Activated naive CD4-positive, alpha-beta T cell treated with anti-CD3 and anti-CD28 coated beads, Interleukin-2, amount 50 U/mL, for 24 hours (primary cell): ENCODE results near the gene SLC25A21.

Source experiments
- H3K27ac Mint-ChIP-seq: one replicate; pipeline ENCODE4 v1.8.0; 2021; ENCODE audit warnings: mild to moderate bottlenecking, mixed read lengths
- H3K27me3 Mint-ChIP-seq: one replicate; pipeline ENCODE4 v1.8.0; 2021; ENCODE audit warnings: mixed read lengths
- H3K36me3 Mint-ChIP-seq: one replicate; pipeline ENCODE4 v1.8.0; 2021; ENCODE audit warnings: mixed read lengths
- H3K4me1 Mint-ChIP-seq: one replicate; pipeline ENCODE4 v1.8.0; 2021; ENCODE audit warnings: mixed read lengths
- H3K4me3 Mint-ChIP-seq: one replicate; pipeline ENCODE4 v1.8.0; 2021; ENCODE audit warnings: mild to moderate bottlenecking, mixed read lengths
- H3K9me3 Mint-ChIP-seq: one replicate; pipeline ENCODE4 v1.8.0; 2021; ENCODE audit warnings: mixed read lengths

Gene SLC25A21

DNA sequence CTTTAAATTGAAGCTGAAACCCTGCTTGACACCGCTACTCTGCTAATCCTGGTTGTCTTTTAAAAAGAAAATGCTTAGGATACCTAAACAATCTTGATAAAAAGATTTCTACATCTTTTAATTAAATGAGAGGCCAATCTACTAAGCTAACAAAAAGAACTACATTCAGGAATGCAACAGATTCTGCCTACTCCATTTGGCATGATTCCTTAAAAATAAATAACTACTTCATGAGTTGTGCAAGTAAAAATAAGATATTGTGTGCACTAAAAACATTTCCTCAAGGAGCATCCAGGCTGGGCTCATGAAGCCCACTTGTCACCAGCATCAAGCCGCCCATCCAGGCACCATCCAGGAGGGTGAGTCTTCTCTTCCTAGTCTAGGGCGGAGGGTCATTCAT, 313.3 kb downstream of the SLC25A21 start:
- Mint-ChIP-seq H3K4me3 (no peak overlapping the region), H3K27me3 (no peaks in the 10 kb centered on the region), H3K36me3 (no peaks in the 10 kb centered on the region), H3K4me1 (no peaks in the 10 kb centered on the region), H3K9me3 (peaks cover 11% of the 10 kb centered on the region), H3K27ac (no peak overlapping the region)

DNA sequence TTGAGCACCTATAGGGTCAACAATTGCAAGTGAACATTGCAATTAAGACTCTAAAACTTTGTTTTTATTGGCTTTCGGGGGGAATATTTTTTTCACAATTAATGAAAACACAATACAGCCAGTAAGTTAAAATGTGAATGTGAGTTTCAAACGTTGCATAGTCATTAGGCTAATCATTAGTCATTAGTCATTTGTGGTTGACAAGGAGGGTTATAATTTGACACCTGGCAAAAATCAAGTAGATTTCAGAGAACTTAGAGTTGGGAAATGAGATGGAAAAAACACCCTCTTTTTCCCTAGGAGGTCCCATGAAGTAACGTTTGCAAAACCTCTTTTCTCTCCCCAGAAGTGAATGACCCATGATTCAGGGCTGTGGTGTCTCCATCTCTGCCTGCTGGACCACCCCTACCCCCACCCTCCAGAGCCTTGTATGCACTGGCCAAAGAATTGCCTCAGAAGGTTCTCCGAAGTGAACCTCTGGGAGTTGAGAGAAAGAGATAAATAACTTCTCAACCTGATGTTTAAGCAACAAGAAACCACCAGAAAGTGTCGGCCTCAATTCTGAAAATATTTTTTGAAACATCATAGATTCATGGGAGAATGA, 314.5 kb downstream of the SLC25A21 start:
- H3K27ac Mint-ChIP-seq = no peak overlapping the region
- no peaks in the 10 kb centered on the region for H3K4me1 Mint-ChIP-seq
- peaks cover 7% of the 10 kb centered on the region for H3K9me3 Mint-ChIP-seq
- no peaks in the 10 kb centered on the region for H3K36me3 Mint-ChIP-seq
- H3K27me3 Mint-ChIP-seq = no peaks in the 10 kb centered on the region
- no peak overlapping the region for H3K4me3 Mint-ChIP-seq

DNA sequence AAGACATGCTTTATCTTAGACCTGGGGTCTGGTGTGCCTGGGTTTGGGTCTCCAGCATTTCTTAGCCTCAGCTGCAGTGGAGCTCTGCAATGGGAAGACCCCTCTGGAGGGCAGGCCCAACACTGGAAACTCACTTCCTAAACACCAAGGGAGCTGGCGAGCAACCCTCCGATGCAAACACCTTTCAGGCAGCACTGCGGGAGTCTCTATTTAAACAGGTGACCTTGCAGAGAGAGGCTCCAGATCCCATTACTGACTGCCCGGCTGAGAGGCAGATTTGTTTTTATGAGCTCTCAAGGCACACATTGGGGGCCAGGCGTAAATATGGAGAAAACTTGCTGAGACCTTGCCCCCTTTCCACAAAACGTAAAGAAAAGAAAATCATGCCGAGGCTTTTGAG, 315.3 kb downstream of the SLC25A21 start:
- no peaks in the 10 kb centered on the region for H3K36me3 Mint-ChIP-seq
- no peak overlapping the region for H3K27ac Mint-ChIP-seq
- peaks cover 6% of the 10 kb centered on the region for H3K9me3 Mint-ChIP-seq
- H3K4me1 Mint-ChIP-seq = no peaks in the 10 kb centered on the region
- H3K27me3 Mint-ChIP-seq = no peaks in the 10 kb centered on the region
- H3K4me3 Mint-ChIP-seq = no peak overlapping the region

DNA sequence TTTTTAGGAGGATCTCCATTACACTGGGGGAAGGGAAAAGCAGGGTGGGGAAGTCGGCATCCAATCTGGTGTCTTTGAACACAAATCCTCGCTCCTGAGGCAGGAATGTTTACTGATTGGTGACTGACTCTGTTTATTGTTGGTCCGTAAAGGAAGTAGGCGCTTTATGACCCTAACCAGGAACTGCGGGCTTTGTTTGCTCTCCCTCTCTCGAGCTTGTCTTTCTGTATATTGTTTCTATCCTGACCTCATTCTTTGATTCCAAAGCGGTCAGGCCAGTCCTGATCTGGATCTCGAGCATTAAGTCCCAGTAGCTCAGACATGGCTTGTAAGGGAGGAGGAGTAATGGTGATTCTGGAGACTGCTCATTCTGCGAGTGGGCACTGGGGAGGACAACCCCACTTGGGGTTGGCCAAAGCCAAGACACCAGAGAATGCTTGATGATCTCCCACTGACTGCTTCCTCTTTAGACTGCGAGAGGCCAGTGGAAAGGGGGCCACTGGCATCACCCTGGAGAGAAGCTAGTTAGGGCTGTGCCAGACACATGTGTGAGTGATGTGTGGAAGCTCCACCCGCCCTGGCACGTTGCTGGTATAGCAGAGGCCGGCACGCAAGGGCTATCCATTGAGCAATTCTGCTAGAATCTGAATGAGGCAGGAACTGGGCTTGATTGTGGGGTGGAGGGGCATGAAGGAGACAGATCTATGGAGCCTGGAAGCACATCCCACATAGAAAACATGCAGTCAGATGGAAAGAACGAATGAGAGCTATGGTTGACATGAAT, 316.1 kb downstream of the SLC25A21 start:
- H3K36me3 Mint-ChIP-seq = no peaks in the 10 kb centered on the region
- H3K9me3 Mint-ChIP-seq = peaks cover 5% of the 10 kb centered on the region
- no peak overlapping the region for H3K27ac Mint-ChIP-seq
- no peaks in the 10 kb centered on the region for H3K27me3 Mint-ChIP-seq
- H3K4me1 Mint-ChIP-seq = no peaks in the 10 kb centered on the region
- H3K4me3 Mint-ChIP-seq = no peak overlapping the region

DNA sequence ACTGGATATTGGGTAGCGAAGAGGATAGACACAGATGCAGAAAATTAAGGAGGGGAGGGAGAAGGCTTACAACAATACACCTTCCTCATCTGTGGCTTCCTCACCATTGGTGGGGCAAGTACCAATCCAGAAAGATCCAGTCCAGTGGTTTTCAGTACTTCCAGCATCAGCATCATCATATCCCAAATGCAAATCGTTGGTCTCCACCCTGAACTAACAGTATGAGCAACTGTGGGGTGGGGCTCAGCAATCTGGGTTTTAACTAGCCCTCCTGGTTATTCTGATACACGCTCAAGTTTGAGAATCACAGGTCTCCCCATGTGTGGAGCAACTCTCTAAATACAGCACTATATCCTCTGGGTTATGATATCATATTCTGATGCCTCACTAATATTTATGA, 317.0 kb downstream of the SLC25A21 start:
- Mint-ChIP-seq H3K4me1 (no peaks in the 10 kb centered on the region), H3K9me3 (no peaks in the 10 kb centered on the region), H3K27me3 (no peaks in the 10 kb centered on the region), H3K27ac (no peak overlapping the region), H3K4me3 (no peak overlapping the region), H3K36me3 (no peaks in the 10 kb centered on the region)

DNA sequence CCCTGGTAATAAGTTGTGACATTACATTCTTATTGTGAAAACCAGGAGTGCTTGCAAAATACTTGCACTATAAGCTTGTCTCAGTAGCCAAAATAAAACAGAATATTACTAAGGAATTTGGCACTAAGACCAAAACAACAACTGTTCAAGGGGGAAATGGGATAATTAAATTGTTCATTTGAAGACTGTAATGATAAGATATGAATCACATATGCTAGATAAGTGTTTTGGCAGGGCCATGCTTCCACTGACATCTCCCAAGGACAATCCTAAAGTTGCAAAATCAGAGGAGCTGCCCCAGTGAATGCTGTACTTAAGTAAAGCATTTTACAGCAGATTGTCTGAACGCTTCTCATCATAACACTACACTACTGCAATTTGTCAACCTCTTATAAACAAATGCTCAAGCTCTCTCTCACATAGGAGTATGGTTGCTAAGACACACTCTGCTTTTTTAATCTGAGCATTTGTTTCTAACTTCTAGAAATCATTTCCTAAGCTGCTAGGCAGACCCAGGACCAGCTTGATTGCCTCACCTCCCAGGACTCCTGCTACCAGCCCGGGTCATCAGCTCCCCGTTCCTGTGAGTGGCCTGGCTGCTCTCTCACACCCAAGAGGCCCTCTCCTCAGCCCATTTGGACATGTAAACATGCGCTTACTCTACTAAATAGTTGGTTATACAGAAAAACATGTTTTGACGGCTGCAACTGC, 319.3 kb downstream of the SLC25A21 start:
- H3K36me3 Mint-ChIP-seq = no peaks in the 10 kb centered on the region
- H3K4me1 Mint-ChIP-seq = no peaks in the 10 kb centered on the region
- no peaks in the 10 kb centered on the region for H3K27me3 Mint-ChIP-seq
- H3K4me3 Mint-ChIP-seq = no peak overlapping the region
- no peaks in the 10 kb centered on the region for H3K9me3 Mint-ChIP-seq
- H3K27ac Mint-ChIP-seq = no peak overlapping the region

DNA sequence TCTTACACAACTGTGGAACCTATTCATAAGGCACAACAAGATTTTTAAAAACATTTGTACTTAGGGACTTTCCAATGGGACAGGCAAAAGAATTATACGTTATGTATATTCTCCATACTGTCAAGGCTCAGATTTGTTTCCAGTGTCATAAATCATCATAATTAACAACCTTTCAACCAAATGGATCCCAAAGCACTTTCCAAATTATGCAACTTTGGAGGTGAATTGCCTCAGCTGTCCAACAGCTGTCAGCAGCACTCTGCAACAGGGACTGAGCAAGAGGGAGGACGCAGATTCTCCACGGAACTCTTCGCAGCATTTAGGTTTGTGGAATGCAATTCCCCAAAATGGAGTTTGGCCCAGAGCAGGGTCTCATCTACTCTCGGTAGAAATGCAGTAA, 324.2 kb downstream of the SLC25A21 start:
- Mint-ChIP-seq H3K4me1 (no peaks in the 10 kb centered on the region), H3K4me3 (no peak overlapping the region), H3K27ac (no peak overlapping the region), H3K27me3 (no peaks in the 10 kb centered on the region), H3K36me3 (no peaks in the 10 kb centered on the region), H3K9me3 (no peaks in the 10 kb centered on the region)

DNA sequence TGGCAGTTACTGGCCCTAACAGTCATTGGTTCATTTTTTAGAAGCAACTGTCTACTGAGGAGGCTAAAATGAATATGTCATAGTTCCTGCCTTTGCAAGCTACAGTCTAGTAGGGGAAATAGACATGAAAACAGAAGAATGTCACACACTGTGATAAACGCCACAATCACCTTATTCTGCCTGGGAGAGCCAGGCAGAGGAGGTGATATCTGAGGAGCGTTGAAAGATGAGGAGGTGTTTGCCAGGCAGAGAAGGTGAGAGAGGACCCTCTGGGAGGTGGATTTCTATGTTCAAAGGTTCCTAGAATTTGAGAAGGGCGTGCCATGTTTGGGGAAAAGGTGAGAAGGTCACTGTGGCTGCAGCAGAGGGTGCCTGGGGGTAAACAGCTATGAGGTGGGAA, 325.0 kb downstream of the SLC25A21 start:
- Mint-ChIP-seq H3K4me3 (no peak overlapping the region), H3K27me3 (no peaks in the 10 kb centered on the region), H3K4me1 (no peaks in the 10 kb centered on the region), H3K27ac (no peak overlapping the region), H3K9me3 (no peaks in the 10 kb centered on the region), H3K36me3 (no peaks in the 10 kb centered on the region)

DNA sequence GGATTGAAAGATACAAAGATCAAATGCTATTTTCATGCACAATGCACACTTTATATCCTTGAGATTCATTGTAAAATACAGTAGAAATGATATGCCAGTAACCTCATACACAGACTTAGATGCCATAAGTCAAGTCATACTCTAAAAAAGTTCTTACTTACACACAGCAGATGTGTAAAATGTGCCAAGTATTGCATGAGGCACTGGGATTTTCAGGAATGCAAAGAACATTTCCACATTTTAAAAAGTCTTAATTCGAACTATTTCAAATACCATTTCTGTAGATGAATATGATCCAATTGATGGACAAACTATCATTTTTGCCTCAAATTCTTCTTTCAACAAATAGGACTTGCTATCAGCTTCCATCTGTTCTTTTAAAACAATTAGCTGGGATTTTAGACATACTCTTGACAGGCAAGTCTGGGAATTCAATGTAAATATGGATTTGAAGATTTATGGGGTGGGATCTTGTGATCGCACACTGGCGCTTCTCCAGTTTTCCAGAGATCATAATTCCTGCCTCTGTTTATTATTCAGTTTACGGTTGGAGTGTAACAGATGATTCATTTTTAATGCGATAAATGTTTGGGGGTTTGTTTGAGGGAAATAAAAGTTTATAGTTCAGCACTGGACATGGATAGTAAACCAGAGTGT, 326.9 kb downstream of the SLC25A21 start:
- H3K9me3 Mint-ChIP-seq = no peaks in the 10 kb centered on the region
- no peak overlapping the region for H3K27ac Mint-ChIP-seq
- no peaks in the 10 kb centered on the region for H3K4me1 Mint-ChIP-seq
- no peaks in the 10 kb centered on the region for H3K27me3 Mint-ChIP-seq
- no peaks in the 10 kb centered on the region for H3K36me3 Mint-ChIP-seq
- no peak overlapping the region for H3K4me3 Mint-ChIP-seq

DNA sequence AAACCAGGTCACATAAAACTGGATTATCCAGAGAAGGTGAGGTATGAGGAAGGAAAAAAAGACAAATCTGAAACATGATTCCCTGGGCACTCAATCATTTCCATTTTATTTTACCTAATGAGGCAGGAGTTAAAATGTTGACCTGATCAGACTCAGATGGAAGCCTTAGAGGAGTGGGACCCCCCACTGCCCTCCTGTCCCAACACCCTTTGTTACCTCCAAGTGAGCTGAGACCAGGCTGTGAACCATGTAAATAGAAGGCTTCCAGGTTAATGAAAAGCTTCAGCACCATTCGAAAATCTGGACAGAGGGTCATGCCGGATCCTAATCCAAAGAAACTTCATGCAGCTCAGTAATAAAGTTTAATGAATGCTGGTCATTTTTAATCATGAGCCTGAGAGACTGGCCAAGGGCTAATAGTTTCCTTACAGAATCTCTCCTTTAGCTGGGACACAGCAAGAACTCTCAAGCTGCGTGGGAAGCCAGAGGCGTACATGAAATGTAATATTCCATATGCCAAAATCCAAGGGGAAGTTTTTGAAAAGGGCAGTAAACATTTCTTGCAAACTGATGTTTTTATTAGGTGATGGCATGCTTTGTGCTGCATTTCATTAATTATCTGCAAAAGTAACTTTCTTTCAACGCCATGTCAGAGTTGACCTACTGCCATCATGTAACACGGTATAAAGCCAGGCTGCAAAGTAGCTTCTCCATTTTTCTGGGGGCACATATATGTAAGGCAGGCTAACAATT, 327.8 kb downstream of the SLC25A21 start:
- H3K4me1 Mint-ChIP-seq = no peaks in the 10 kb centered on the region
- H3K27me3 Mint-ChIP-seq = no peaks in the 10 kb centered on the region
- no peak overlapping the region for H3K4me3 Mint-ChIP-seq
- H3K9me3 Mint-ChIP-seq = no peaks in the 10 kb centered on the region
- H3K36me3 Mint-ChIP-seq = no peaks in the 10 kb centered on the region
- H3K27ac Mint-ChIP-seq = no peak overlapping the region

DNA sequence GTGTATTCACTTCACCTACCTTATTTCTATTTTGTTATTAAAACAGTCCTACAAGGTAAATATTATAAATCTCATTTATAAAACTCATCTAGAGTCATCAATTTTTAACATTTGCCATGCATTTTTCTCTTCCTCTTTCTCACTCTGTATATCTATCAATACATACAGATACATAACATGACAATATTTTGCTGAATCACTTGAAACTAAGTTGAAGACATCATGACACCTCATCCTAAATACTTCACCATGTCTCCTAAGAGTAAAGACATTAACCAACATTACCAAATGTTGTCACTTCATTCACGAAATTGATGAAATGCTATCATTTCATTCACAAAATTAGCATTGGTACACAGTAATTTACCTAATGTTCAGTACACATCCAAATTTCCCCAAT, 329.0 kb downstream of the SLC25A21 start:
- no peaks in the 10 kb centered on the region for H3K27me3 Mint-ChIP-seq
- no peaks in the 10 kb centered on the region for H3K9me3 Mint-ChIP-seq
- H3K4me1 Mint-ChIP-seq = no peaks in the 10 kb centered on the region
- H3K4me3 Mint-ChIP-seq = no peak overlapping the region
- no peaks in the 10 kb centered on the region for H3K36me3 Mint-ChIP-seq
- H3K27ac Mint-ChIP-seq = no peak overlapping the region

DNA sequence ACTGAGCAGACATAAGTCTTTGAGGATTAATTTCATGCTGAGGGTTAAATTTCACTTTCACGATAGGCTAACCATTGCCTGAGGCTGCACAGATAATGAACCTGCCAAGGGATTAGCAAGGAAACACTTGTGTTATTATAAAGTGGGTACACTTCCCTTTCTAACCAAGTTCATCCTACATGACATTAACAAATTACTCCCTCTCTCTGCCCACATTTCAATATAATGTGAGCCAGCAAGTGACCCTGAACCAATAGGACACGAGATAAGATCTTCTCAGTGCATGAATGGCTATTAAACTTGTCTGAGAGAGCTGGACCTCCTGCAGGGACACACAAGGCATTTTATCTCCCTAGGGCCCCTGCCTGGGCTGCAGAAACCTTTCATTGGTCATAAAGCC, 337.3 kb downstream of the SLC25A21 start:
- H3K9me3 Mint-ChIP-seq = peaks cover 8% of the 10 kb centered on the region
- H3K27ac Mint-ChIP-seq = no peak overlapping the region
- H3K27me3 Mint-ChIP-seq = peaks cover 2% of the 10 kb centered on the region
- H3K36me3 Mint-ChIP-seq = no peaks in the 10 kb centered on the region
- H3K4me1 Mint-ChIP-seq = no peaks in the 10 kb centered on the region
- H3K4me3 Mint-ChIP-seq = no peak overlapping the region

DNA sequence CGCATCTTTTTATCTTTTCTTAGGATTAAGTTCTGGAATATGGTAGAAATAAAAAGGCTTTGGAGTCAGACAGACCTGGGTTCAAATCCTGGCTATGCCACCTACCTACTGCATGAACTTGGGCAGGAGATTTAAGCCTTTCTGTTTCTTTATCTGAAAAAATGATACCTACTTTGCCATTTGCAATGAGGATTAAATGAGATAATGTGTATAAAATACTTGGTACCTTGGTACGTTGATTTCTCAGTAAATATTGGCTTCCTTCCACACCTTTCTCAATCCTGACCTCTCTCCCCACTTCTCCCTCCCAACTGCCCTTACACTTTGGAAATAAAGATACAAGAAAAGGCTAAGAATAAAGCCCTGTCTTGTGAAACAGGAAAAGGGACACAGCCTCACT, 338.1 kb downstream of the SLC25A21 start:
- no peaks in the 10 kb centered on the region for H3K36me3 Mint-ChIP-seq
- no peaks in the 10 kb centered on the region for H3K4me1 Mint-ChIP-seq
- no peak overlapping the region for H3K27ac Mint-ChIP-seq
- H3K4me3 Mint-ChIP-seq = no peak overlapping the region
- peaks cover 2% of the 10 kb centered on the region for H3K27me3 Mint-ChIP-seq
- H3K9me3 Mint-ChIP-seq = peaks cover 8% of the 10 kb centered on the region

DNA sequence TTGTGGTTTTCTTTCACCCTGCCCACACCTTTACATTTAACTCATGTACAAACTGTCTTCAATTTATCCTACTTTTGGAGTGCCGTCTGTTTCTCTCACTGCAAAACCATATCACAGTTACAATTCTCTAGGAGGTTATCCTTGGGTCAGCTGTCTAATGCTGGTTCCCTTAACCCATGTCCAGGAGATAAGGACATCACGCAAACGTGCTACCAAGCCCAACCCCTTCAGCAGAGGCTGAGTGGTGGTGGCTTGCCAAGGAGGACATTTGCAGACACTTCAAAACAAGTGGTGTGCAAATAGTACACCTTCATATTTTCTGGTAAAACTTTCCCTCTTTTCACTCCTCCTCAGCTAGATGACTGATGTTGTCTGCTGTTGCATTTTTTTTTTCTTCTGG, 342.9 kb downstream of the SLC25A21 start:
- Mint-ChIP-seq H3K36me3 (no peaks in the 10 kb centered on the region), H3K4me1 (no peaks in the 10 kb centered on the region), H3K27ac (no peak overlapping the region), H3K4me3 (no peak overlapping the region), H3K27me3 (peaks cover 2% of the 10 kb centered on the region), H3K9me3 (no peaks in the 10 kb centered on the region)

DNA sequence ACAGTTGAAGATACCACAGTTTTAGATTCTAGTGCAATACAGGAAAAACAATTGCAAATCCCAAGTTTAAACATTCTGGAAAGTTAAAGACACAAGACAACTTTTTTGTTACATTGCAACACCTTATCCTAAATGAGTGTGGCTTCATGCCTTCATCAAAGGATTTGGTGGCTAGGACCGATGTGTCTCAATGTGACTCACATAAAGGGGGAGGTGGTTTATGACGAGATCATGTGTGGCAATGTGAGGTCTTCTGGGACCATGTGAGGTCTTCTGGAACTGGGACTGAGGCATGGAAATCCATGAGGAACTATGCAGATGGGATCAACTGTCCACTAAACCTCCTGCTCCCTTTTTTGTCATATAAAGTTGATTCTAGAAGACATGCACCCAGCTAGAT, 344.5 kb downstream of the SLC25A21 start:
- H3K27me3 Mint-ChIP-seq = no peaks in the 10 kb centered on the region
- no peak overlapping the region for H3K27ac Mint-ChIP-seq
- no peaks in the 10 kb centered on the region for H3K4me1 Mint-ChIP-seq
- H3K36me3 Mint-ChIP-seq = no peaks in the 10 kb centered on the region
- no peaks in the 10 kb centered on the region for H3K9me3 Mint-ChIP-seq
- no peak overlapping the region for H3K4me3 Mint-ChIP-seq
